ENCODE data around the gene CCL26. TPM values are rescaled to one million over a fixed set of nuclear protein-coding genes. Genes with fewer than 3 reads are reported as not detected.

Gene CCL26
- total RNA-seq, 1 donor from 2014 or later = not detected

Other genes with a start within 250 kb of the CCL26 start
- gene HIP1, start 33.3 kb downstream of the CCL26 start, total RNA-seq (ENCODE audit: insufficient read depth, low replicate concordance) = 13.7 TPM
- not detected for gene CCL24, start 41.6 kb upstream of the CCL26 start, total RNA-seq (ENCODE audit: insufficient read depth, low replicate concordance)
- gene RHBDD2, start 106.8 kb upstream of the CCL26 start, total RNA-seq (ENCODE audit: insufficient read depth, low replicate concordance) = 4.8 TPM
- gene POR, start 142.9 kb upstream of the CCL26 start, total RNA-seq (ENCODE audit: insufficient read depth, low replicate concordance) = 71.5 TPM
- 33.2 TPM for gene TMEM120A, start 222.4 kb upstream of the CCL26 start, total RNA-seq (ENCODE audit: insufficient read depth, low replicate concordance)

Data from umbilical cord (tissue), 1 donor.